Measurements from ENCODE around the gene DIRAS3. TPM values are rescaled to one million over a fixed set of nuclear protein-coding genes. Genes with fewer than 3 reads are reported as not detected.
A peak's percentile ranks its signal among the peaks of the same experiment; 100 is the strongest.
"Not testable (repeated sequence)": the region's sequence is repeated elsewhere in the genome, so short reads cannot be mapped to it uniquely, and the experiment has no call there.

DIRAS3 gene
- total RNA-seq, 4 donors from 2014 or later: 0.57 to 1.3 (median 0.86) TPM

DNA sequence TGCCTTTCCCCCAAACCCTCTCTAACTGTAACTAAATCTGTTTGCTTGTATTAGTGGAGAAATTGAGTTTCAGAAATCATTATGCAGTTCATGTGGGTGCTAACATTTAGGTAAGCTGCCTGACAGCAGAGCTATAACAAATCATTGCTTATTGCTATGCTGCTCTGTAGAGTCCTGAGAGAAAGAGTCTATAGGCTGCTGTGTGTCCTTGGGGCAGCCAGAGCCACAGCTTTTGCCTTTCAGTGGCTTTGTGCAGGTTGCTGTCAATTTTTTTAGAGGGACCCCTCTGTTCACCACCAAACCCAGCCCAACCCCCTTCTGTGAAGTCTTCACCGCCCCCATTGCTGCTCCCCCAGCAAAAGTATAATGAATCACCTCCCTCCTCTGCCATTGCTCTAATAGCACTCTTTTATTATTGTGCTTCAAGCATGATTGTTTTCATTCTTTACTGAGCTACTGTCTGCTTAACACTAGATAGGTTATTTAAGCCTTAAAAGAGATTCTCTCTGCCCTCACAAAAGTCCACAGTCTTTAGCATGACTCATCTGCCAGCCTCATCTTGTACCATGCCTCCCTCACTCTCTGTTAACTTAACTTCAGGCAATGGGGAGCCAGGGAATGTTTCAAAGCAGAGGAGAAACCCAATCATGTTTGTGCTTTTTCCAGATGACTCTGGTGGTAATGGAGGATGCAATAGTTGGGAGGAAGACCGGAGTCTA lies 38.6 kb downstream of the DIRAS3 start:
- H3K27me3 ChIP-seq: no peaks in the 10 kb centered on the region
- TF ChIP-seq POLR2A (IDR thresholded peaks at IDR 0.05) (no peak), CTCF (IDR thresholded peaks at IDR 0.05) (no peak)
- H3K9me3 ChIP-seq: no peaks in the 10 kb centered on the region
- no peaks in the 10 kb centered on the region for H3K4me1 ChIP-seq
- DNase-seq: no peak
- no peak overlapping the region for H3K4me3 ChIP-seq
- no peaks in the 10 kb centered on the region for H3K36me3 ChIP-seq
- intact Hi-C loops (cut with DNase I): no loop called here
- no peak overlapping the region for H3K27ac ChIP-seq
- 66 to 81% methylated on average over 2 of the region's 2 CpGs for WGBS, 2 donors

DNA sequence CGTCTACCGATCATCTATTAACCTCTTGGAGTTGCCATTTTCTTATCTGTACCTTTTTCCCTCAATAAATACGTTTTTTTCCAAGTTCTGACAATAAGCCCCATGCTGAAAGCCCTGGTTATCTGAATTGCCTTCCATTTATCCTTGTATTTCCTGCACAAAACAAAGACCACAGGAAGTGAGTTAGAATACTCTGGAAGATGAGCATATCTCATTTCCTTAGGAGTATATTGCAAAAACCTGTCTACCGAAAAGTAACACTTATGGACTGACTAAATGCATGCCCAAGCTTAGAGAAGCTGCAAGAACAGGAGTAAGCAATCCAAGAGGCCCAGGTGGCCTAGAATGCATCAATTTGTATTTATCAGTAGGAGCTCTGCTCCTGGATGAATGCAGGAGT lies 39.9 kb downstream of the DIRAS3 start:
- no peaks in the 10 kb centered on the region for H3K9me3 ChIP-seq
- WGBS, 2 donors: 26 to 49% methylated on average over 3 to 4 of the region's 4 CpGs
- no peaks in the 10 kb centered on the region for H3K36me3 ChIP-seq
- intact Hi-C loops (cut with DNase I): no loop called here
- no peaks in the 10 kb centered on the region for H3K27me3 ChIP-seq
- H3K27ac ChIP-seq: no peak overlapping the region
- no peak for DNase-seq
- no peaks in the 10 kb centered on the region for H3K4me1 ChIP-seq
- TF ChIP-seq CTCF (IDR thresholded peaks at IDR 0.05): no peak
- no peak for TF ChIP-seq POLR2A (IDR thresholded peaks at IDR 0.05)
- H3K4me3 ChIP-seq: no peak overlapping the region

DNA sequence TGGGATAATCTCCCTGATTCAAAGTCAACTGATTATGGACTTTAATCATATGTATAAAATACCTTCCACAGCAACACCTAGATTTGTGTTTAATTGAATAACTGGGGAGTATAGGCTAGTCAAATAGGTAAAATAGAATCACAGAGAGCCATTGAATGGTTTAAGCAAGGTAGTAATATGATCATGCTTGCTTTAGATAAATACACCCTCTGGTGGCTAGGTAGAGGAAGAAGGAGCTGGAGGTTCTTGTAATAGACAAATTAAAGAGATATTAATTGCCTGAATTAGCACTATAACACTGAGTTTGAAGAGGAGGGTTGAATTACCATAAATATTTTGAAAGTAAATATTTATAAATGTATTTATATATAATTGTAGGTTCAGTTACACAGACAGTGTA lies 40.3 kb downstream of the DIRAS3 start:
- H3K36me3 ChIP-seq: no peaks in the 10 kb centered on the region
- DNase-seq: no peak
- no peaks in the 10 kb centered on the region for H3K27me3 ChIP-seq
- H3K27ac ChIP-seq: no peak overlapping the region
- H3K4me1 ChIP-seq: no peaks in the 10 kb centered on the region
- no peak overlapping the region for H3K4me3 ChIP-seq
- TF ChIP-seq CTCF (IDR thresholded peaks at IDR 0.05) (peak in 4 of 6 experiments; percentile 11 to 57 (median 28)), POLR2A (IDR thresholded peaks at IDR 0.05) (no peak)
- no peaks in the 10 kb centered on the region for H3K9me3 ChIP-seq
- intact Hi-C loops (cut with DNase I): no loop called here

DNA sequence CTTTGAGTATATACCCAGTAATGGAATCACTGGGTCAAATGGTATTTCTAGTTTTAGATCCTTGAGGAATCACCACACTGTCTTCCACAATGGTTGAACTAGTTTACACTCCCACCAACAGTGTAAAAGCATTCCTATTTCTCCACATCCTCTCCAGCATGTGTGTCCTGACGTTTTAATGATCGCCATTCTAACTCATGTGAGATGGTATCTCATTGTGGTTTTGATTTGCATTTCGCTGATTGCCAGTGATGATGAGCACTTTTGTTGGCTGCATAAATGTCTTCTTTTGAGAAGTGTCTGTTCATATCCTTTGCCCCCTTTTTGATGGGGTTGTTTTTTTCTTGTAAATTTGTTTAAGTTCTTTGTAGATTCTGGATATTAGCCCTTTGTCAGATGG lies 46.8 kb downstream of the DIRAS3 start:
- H3K4me3 ChIP-seq; H3K27ac ChIP-seq; H3K4me1 ChIP-seq; H3K36me3 ChIP-seq; DNase-seq; H3K27me3 ChIP-seq; intact Hi-C loops (cut with DNase I): not testable (repeated sequence)
- WGBS, 2 donors: 85 to 97% methylated on average over 3 of the region's 3 CpGs
- H3K9me3 ChIP-seq: peaks cover 0 to 17% (median 9%) of the 10 kb centered on the region in 3 donors

GRCh38 chr1:68000191-68000590 lies 50.2 kb downstream of the DIRAS3 start:
- no peaks in the 10 kb centered on the region for H3K27me3 ChIP-seq
- intact Hi-C loops (cut with DNase I): no loop called here
- WGBS, 2 donors: 0 to 33% methylated on average over 1 of the region's 1 CpG
- H3K4me3 ChIP-seq: no peak overlapping the region
- TF ChIP-seq POLR2A (IDR thresholded peaks at IDR 0.05) (no peak), CTCF (IDR thresholded peaks at IDR 0.05) (no peak)
- no peak overlapping the region for H3K27ac ChIP-seq
- H3K9me3 ChIP-seq: peaks cover 0 to 17% (median 9%) of the 10 kb centered on the region in 3 donors
- DNase-seq: no peak
- no peaks in the 10 kb centered on the region for H3K36me3 ChIP-seq
- no peaks in the 10 kb centered on the region for H3K4me1 ChIP-seq

- peaks cover 0 to 30% (median 9%) of the 10 kb centered on the region in 3 donors for H3K9me3 ChIP-seq
- H3K4me1 ChIP-seq: no peaks in the 10 kb centered on the region
- H3K27me3 ChIP-seq: no peaks in the 10 kb centered on the region
- TF ChIP-seq POLR2A (IDR thresholded peaks at IDR 0.05) (no peak), CTCF (IDR thresholded peaks at IDR 0.05) (no peak)
- H3K4me3 ChIP-seq: no peak overlapping the region
- intact Hi-C loops (cut with DNase I): no loop called here
- H3K36me3 ChIP-seq: no peaks in the 10 kb centered on the region
- no peak for DNase-seq
- 69 to 92% methylated on average over 2 of the region's 2 CpGs for WGBS, 2 donors
- no peak overlapping the region for H3K27ac ChIP-seq
Observed at GRCh38 chr1:67997746-67998145, 52.7 kb downstream of the DIRAS3 start.

Measured in esophagus squamous epithelium (tissue), 5 donors.